HepG2 (cell line): ENCODE results near the gene TMEM116. TPM values are rescaled to one million over a fixed set of nuclear protein-coding genes. Genes with fewer than 3 reads are reported as not detected.

ENCODE experiments used
- ATAC-seq: fragments of 200-7000 bp; cut with Tn5 transposase; 3 replicates; pipeline ENCODE4 v1.9.1; 2020; ENCODE audit warnings: mild to moderate bottlenecking, moderate library complexity
- BruUV-seq: library from RNA; stranded (reverse); fragments of 400-500 nt; replicated peaks from 2 replicates; lab custom pipeline; 2021; lab: Mats Ljungman, UMichigan
- CTCF ChIA-PET: fragments of 300-600 bp; formaldehyde crosslinking; extraction: SDS; loops from one replicate; lab custom pipeline; 2021; ENCODE audit warnings: low total read pairs, inconsistent platforms, low intra/inter-chr PET ratio; lab: Yijun Ruan, JAX
- POLR2A ChIA-PET: fragments of 350-600 bp; sonication (Branson Sonifier 250); formaldehyde crosslinking; loops from one replicate; lab custom pipeline; 2020; ENCODE audit warnings: antibody characterized with exemption, inconsistent platforms; lab: Yijun Ruan, JAX
- DNase-seq: peaks from one replicate; pipeline ENCODE4 v3.0.0-alpha.2; 2015; ENCODE audit warnings: low spot score
- FAIRE-seq: peaks from 3 replicates; lab custom pipeline; 2011; peaks lifted over from hg19 to GRCh38; lab: Jason Lieb, UNC
- H2AFZ ChIP-seq: one replicate; pipeline ENCODE4 v1.6.1; 2011; ENCODE audit warnings: low read length, inconsistent platforms
- H3K27ac ChIP-seq: fragments of 300-600 bp; 3 replicates; pipeline ENCODE4 v1.8.0; 2011; ENCODE audit warnings: mixed run types, mild to moderate bottlenecking, mixed read lengths, low read length, inconsistent platforms; ENCODE audit not compliant: insufficient read depth; ENCODE audit errors: extremely low read length
- H3K27me3 ChIP-seq, 2 experiments: fragments of 200-600 bp in 1 of 2; 2 replicates in 1 of 2; 3 replicates in 1 of 2; pipeline versions ENCODE4 v1.6.0 to v1.8.0; 2011; ENCODE audit warnings: low read length in 2 of 2, mild to moderate bottlenecking in 2 of 2, moderate library complexity in 2 of 2, inconsistent platforms in 1 of 2; ENCODE audit not compliant: insufficient read depth in 2 of 2, control insufficient read depth in 1 of 2
- H3K36me3 ChIP-seq, 2 experiments: fragments of 200-600 bp in 1 of 2; replicated peaks in 1 of 2; 2 replicates in 1 of 2; 3 replicates in 1 of 2; pipeline versions ENCODE4 v1.5.1 to v1.8.0; 2011; ENCODE audit warnings: low read length in 2 of 2, inconsistent platforms in 1 of 2; ENCODE audit not compliant: insufficient read depth in 2 of 2, control insufficient read depth in 1 of 2
- H3K4me1 ChIP-seq: 2 replicates; pipeline ENCODE4 v1.5.1; 2012; ENCODE audit warnings: low read length, inconsistent platforms; ENCODE audit not compliant: insufficient read depth
- H3K4me2 ChIP-seq: 2 replicates; pipeline ENCODE4 v1.6.0; 2011; ENCODE audit warnings: low read depth, low read length, inconsistent platforms
- H3K4me3 ChIP-seq, 3 experiments: fragments of 200-600 bp in 1 of 3; sonication (generic), shearing (Covaris generic) in 1 of 3; replicated peaks in 1 of 3; 2 replicates each; pipeline ENCODE4 v1.5.1; 2011 to 2016; ENCODE audit warnings: low read length in 3 of 3, inconsistent platforms in 2 of 3, low read depth in 2 of 3, mild to moderate bottlenecking in 2 of 3, control low read depth in 1 of 3, mixed read lengths in 1 of 3; ENCODE audit not compliant: insufficient read depth in 1 of 3
- H3K79me2 ChIP-seq: one replicate; pipeline ENCODE4 v1.6.1; 2011; ENCODE audit warnings: low read length, inconsistent platforms; ENCODE audit not compliant: insufficient read depth
- H3K9ac ChIP-seq: 2 replicates; pipeline ENCODE4 v1.6.0; 2011; ENCODE audit warnings: mild to moderate bottlenecking, low read depth, low read length, inconsistent platforms; ENCODE audit not compliant: insufficient read depth
- H3K9me3 ChIP-seq: 2 replicates; pipeline ENCODE4 v1.5.1; 2012; ENCODE audit warnings: mild to moderate bottlenecking, low read length
- H4K20me1 ChIP-seq: 2 replicates; pipeline ENCODE4 v1.6.0; 2011; ENCODE audit warnings: inconsistent platforms, mild to moderate bottlenecking, low read length, moderate library complexity; ENCODE audit not compliant: insufficient read depth
- KLF11 ChIP-seq: IDR thresholded peaks from 2 replicates; pipeline ENCODE4 v1.6.1; 2016; ENCODE audit warnings: missing compliant biosample characterization
- PHB2 ChIP-seq: fragments of 450-650 bp; IDR thresholded peaks from 2 replicates; pipeline ENCODE4 v1.6.1; 2018; ENCODE audit not compliant: partially characterized antibody
- YEATS4 ChIP-seq: sonication (generic); formaldehyde crosslinking; IDR thresholded peaks from 2 replicates; pipeline ENCODE4 v1.4.0; 2020; ENCODE audit warnings: missing genetic modification reagents, borderline replicate concordance
- ZNF20 ChIP-seq: sonication (generic); formaldehyde crosslinking; IDR thresholded peaks from 2 replicates; pipeline ENCODE4 v1.4.0; 2020; ENCODE audit warnings: mild to moderate bottlenecking, moderate library complexity, missing genetic modification reagents
- WGBS: methylation state at CpG from one replicate; pipeline ENCODE4 v1.1.6; 2017; ENCODE audit warnings: low lambda C conversion rate; 5-methylcytosine and 5-hydroxymethylcytosine counted together
- in situ Hi-C: cut with HindIII; loops from 2 replicates; pipeline ENCODE4 v1.10.0; 2017; ENCODE audit warnings: low pct_unique_long_range_greater_than_20kb; ENCODE audit not compliant: extremely low pct_ligation_motif_present
- intact Hi-C: fragments of 100-400 bp; cut with micrococcal nuclease; formaldehyde crosslinking; loops from one replicate; pipeline ENCODE4 v1.10.0; 2022; ENCODE audit not compliant: unreplicated experiment
- polyA plus RNA-seq, 8 experiments: library from polyadenylated mRNA; depleted of rRNA in 3 of 8; stranded (reverse) in 7 of 8; unstranded in 1 of 8; fragments of >200 nt; fragmentation: Illumina TruSeq in 4 of 8; extraction: Trizol in 4 of 8; gene quantifications; 2 replicates each; pipeline versions ENCODE4 v1.2.1 to v1.2.3, GENCODE V29; 2011 to 2016; ENCODE audit warnings: low read depth in 4 of 8, missing spikeins in 1 of 8, mixed read lengths in 1 of 8; ENCODE audit not compliant: insufficient read depth in 1 of 8
- total RNA-seq, 5 experiments: library from RNA; depleted of rRNA; stranded (reverse); fragments of >200 nt; fragmentation: Illumina TruSeq; extraction: Trizol; gene quantifications; 2 replicates each; pipeline ENCODE4 v1.2.3, GENCODE V29; 2016; ENCODE audit warnings: low read depth in 1 of 5

Gene TMEM116
- total and polyA plus RNA-seq, 2 of the 13 experiments (the other 11 are each of a cell fraction or from before 2014, with no cell fraction given) = 14.0 to 17.8 TPM

DNA sequence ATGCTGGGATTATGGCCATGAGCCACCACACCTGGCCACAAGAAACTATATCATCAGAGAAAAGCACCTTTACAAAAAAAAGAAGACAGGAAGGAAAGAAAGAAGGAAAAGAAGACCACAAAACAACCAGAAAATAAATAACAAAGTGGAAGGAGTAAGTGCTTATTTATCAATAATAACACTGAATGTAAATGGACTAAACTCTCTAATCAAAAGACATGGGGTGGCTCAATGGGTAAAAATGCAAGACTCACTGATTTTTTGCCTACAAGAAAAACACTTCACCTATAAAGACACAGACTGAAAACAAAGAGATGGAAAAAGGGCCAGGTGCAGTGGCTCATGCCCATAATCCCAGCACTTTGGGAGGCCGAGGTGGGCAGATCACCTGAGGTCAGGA lies 105.2 kb downstream of the TMEM116 start:
- no peak overlapping the region for H3K4me3 ChIP-seq
- H3K27me3 ChIP-seq = no peaks in the 10 kb centered on the region
- no peak overlapping the region for H3K27ac ChIP-seq
- H3K9me3 ChIP-seq = no peaks in the 10 kb centered on the region
- no peak for TF ChIP-seq ZNF20 (CRISPR knock-in tag)
- no peak for TF ChIP-seq KLF11
- no peak for ATAC-seq
- FAIRE-seq = no peak
- ChIA-PET CTCF (no interaction called here), POLR2A (no interaction called here)
- H2AFZ ChIP-seq = no peak overlapping the region
- no peaks in the 10 kb centered on the region for H4K20me1 ChIP-seq
- BruUV-seq = no TSS peak
- H3K79me2 ChIP-seq = no peaks in the 10 kb centered on the region
- no peak overlapping the region for H3K4me2 ChIP-seq
- no peak overlapping the region for H3K9ac ChIP-seq
- in situ Hi-C loops (no loop called here), intact Hi-C loops (no loop called here)
- 100% methylated on average over 1 of the region's 1 CpG for WGBS
- no peak for DNase-seq
- H3K36me3 ChIP-seq = no peaks in the 10 kb centered on the region
- H3K4me1 ChIP-seq = no peaks in the 10 kb centered on the region

DNA sequence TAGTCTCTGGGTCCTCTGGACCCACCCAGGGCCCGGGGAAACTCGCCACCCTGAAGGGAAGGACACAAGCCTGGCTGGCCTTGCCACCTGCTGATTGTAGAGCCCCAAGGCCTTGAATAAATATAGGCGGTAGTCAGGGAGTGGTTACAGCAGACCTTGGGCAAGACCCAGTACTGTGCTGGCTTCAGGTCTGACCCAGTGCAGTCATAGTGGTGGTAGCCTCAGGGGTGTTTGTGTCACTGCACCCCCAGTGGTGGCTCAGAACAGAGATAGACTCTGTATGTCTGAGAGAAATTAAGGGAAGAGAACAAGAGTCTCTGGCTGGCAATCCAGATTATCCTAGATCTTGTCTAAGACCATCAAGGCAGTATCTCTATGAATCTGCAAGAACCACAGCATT lies 107.5 kb downstream of the TMEM116 start:
- H3K27me3 ChIP-seq = no peaks in the 10 kb centered on the region
- intact Hi-C loops = no loop called here
- no peaks in the 10 kb centered on the region for H3K9me3 ChIP-seq
- FAIRE-seq = no peak
- no TSS peak for BruUV-seq
- no peaks in the 10 kb centered on the region for H3K36me3 ChIP-seq
- POLR2A ChIA-PET = no interaction called here
- H3K79me2 ChIP-seq = no peaks in the 10 kb centered on the region
- no peaks in the 10 kb centered on the region for H4K20me1 ChIP-seq
- H3K4me1 ChIP-seq = no peaks in the 10 kb centered on the region
- 100% methylated on average over 1 of the region's 3 CpGs for WGBS
- TF ChIP-seq YEATS4 (no peak), PHB2 (no peak)
- in situ Hi-C loops = no loop called here
- no peak overlapping the region for H3K4me3 ChIP-seq
- no peak for DNase-seq
- no peak overlapping the region for H3K9ac ChIP-seq
- H3K4me2 ChIP-seq = no peak overlapping the region
- no peak overlapping the region for H2AFZ ChIP-seq
- ATAC-seq = peak; percentile 69
- no peak overlapping the region for H3K27ac ChIP-seq
- CTCF ChIA-PET = no interaction called here
